Colonic mucosa (tissue), 4 donors: Measurements from ENCODE around the gene RAPGEF4. TPM values are rescaled to one million over a fixed set of nuclear protein-coding genes. Genes with fewer than 3 reads are reported as not detected.

Experiments
- DNase-seq: peaks from one replicate; pipeline ENCODE4 v3.0.0-alpha.2; 2020
- H3K27ac ChIP-seq: fragments of 200-600 bp; one replicate; pipeline ENCODE4 v1.8.0; 2021
- H3K27me3 ChIP-seq: fragments of 200-600 bp; one replicate; pipeline ENCODE4 v1.8.0; 2021
- H3K36me3 ChIP-seq: fragments of 200-600 bp; one replicate; pipeline ENCODE4 v1.8.0; 2021
- H3K4me1 ChIP-seq: fragments of 200-600 bp; one replicate; pipeline ENCODE4 v1.8.0; 2021; ENCODE audit warnings: mild to moderate bottlenecking
- H3K4me3 ChIP-seq: fragments of 200-600 bp; one replicate; pipeline ENCODE4 v1.8.0; 2021
- H3K9ac ChIP-seq, 2 donors: one replicate each; pipeline ENCODE4 v1.7.0; 2013; ENCODE audit warnings: control low read depth in 2 of 2, low read depth in 2 of 2, low read length in 2 of 2
- H3K9me3 ChIP-seq: fragments of 200-600 bp; one replicate; pipeline ENCODE4 v1.8.0; 2021
- intact Hi-C: fragments of 100-400 bp; cut with DNase I; formaldehyde crosslinking; loops from one replicate; pipeline ENCODE4 v1.14.1; 2022
- total RNA-seq, 2 donors: library from RNA; stranded (reverse); fragmentation: NEBNext Ultra II Directional in 1 of 2; extraction: Animal tissue kit (Norgen Biotek cat#: 25700) in 1 of 2; gene quantifications; one replicate each; pipeline ENCODE4 v1.2.1, GENCODE V29; 2021
- TF ChIP-seq, protein P1 (sequence below): fragments of 200-600 bp; IDR thresholded peaks from one replicate; pipeline ENCODE4 v1.8.0; 2022; ENCODE audit warnings: antibody characterized with exemption, mild to moderate bottlenecking
- donor health status: healthy.
- donor health status: DM: no; HTN: no; CAD: no.
- donor health status: DM: no; HTN: no; CAD: no.

RAPGEF4 gene
- total RNA-seq, 2 donors from 2014 or later, result 1.3 to 1.5 TPM

DNA sequence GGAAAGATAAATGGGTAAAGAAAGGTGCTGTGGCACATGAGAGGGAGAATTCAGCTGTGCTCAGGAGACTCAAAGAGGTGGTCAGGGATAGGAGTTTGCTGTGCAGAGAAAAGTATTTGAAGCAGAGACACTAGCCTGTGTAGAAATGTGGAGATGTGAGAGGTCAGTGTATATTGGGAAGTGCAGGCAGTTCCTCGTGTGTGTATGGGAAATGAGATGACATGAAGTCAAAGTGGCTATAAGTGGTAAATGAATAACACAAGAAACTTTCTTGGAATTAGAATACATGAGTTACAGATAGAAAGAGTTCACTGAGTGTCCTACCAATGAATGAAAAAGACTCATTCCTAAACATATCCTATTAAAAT, 351.6 kb downstream of the RAPGEF4 start:
- no peaks in the 10 kb centered on the region for H3K9me3 ChIP-seq
- no peaks in the 10 kb centered on the region for H3K4me1 ChIP-seq
- DNase-seq, result no peak
- H3K4me3 ChIP-seq, result no peak overlapping the region
- H3K27me3 ChIP-seq, result no peaks in the 10 kb centered on the region
- H3K9ac ChIP-seq, result no peak overlapping the region
- intact Hi-C loops, result no loop called here
- no peaks in the 10 kb centered on the region for H3K36me3 ChIP-seq
- TF ChIP-seq, protein P1, sequence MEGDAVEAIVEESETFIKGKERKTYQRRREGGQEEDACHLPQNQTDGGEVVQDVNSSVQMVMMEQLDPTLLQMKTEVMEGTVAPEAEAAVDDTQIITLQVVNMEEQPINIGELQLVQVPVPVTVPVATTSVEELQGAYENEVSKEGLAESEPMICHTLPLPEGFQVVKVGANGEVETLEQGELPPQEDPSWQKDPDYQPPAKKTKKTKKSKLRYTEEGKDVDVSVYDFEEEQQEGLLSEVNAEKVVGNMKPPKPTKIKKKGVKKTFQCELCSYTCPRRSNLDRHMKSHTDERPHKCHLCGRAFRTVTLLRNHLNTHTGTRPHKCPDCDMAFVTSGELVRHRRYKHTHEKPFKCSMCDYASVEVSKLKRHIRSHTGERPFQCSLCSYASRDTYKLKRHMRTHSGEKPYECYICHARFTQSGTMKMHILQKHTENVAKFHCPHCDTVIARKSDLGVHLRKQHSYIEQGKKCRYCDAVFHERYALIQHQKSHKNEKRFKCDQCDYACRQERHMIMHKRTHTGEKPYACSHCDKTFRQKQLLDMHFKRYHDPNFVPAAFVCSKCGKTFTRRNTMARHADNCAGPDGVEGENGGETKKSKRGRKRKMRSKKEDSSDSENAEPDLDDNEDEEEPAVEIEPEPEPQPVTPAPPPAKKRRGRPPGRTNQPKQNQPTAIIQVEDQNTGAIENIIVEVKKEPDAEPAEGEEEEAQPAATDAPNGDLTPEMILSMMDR, result no peak
- no peak overlapping the region for H3K27ac ChIP-seq

DNA sequence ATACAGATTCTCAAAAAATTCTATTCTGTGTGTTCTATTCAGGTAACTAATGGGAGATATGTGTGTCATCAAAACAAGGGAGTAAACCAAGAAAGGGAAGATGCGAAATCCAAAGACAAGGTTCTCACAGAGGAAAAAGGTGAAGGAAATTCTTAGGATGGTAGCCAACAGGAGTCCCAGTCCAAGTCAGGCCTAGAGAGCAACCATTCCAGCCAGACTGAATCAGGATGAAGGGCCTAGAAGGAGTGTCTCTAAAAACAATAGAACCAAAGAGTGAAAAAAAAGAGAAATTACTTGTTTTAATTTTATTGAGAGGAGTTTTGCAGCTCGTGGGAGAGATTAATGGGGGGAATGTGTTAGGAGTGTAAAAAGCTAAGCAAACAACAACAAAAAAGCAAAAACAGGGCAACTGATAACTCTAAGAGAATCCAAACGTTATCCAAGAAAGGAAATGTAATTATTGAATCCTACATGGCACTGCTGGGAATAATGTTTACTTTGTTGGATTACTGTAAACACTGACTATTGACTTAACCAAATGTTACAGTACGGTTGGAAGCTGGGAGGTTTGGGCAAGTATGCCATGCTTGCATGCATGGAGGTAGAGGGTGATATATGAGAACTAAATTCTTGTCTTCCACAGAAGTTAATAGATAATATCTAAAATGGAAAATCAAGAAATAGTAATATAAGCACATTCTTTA, 352.3 kb downstream of the RAPGEF4 start:
- Histone ChIP-seq H3K36me3 (no peaks in the 10 kb centered on the region), H3K4me1 (no peaks in the 10 kb centered on the region), H3K27me3 (no peaks in the 10 kb centered on the region), H3K4me3 (no peak overlapping the region), H3K27ac (no peak overlapping the region), H3K9me3 (no peaks in the 10 kb centered on the region), H3K9ac (no peak overlapping the region)
- intact Hi-C loops, result no loop called here
- TF ChIP-seq, protein P1, result no peak
- DNase-seq, result no peak

DNA sequence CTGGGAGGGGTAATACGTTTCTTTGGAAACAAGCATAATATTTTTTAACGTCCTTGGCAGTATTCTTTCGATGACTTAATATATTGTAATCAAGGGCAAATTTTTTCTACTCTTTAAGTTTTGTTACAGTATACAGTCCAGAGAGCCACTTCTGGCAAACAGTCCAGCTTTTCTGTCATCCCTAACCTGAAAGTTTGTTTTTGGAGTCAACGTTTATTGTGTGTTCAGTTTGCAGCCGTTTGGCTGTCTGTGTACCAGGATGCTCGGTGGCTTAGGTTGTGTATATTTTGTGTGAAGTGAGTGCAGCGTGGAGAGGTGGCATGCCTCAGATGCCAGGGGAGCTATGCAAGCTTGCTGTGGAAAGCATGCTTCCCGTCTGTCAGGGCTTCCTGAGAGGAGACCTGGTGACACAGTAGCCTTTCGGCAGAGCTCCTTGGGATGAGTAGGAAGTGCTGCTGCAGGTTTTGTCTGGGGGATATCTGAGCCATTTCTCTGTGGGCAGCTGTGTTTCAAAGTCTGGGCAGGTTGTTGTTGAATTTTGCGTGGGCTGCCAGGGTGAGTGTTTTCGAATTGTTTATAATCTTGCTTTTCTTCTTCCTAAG, 354.7 kb downstream of the RAPGEF4 start:
- TF ChIP-seq, protein P1, result no peak
- DNase-seq, result no peak
- Histone ChIP-seq H3K27me3 (no peaks in the 10 kb centered on the region), H3K36me3 (no peaks in the 10 kb centered on the region), H3K4me1 (no peaks in the 10 kb centered on the region), H3K4me3 (no peak overlapping the region), H3K9ac (peak overlapping the region in 1 of 2 donors; percentile 23), H3K9me3 (no peaks in the 10 kb centered on the region), H3K27ac (peak overlapping the region; percentile 25)
- intact Hi-C loops, result loop anchor here (5.0 kb wide), 1 partner anchor 63 kb away; no protein-coding TSS in a partner anchor

DNA sequence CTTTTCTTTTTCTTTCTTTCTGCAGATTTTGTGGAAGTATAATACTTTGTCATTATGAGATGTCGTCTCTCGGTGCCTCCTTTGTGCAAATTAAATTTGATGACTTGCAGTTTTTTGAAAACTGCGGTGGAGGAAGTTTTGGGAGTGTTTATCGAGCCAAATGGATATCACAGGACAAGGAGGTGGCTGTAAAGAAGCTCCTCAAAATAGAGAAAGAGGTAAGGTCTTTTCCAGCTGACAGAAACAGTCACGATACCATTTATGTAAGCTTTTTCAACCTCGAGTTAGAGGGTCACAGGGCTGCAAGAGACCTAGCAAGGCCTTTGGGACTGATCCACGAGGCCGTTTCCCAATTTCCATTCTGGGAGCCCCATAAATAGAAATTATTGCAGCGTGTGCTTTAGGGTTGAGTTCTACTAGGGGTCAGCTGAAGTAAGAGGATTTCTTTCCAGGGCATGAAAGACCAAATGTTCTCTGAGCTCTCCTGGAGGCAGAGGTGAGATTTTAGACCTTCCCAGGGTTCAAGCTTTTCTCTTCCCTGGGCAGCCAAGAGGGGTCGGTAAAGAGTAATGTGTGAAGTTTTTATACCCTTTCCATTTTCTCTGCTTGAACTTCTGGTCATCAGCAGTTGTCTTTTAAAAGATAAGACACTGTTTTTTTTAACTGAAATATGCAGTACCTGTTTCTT, 355.5 kb downstream of the RAPGEF4 start:
- H3K27ac ChIP-seq, result peak overlapping the region; percentile 25
- no peak overlapping the region for H3K4me3 ChIP-seq
- intact Hi-C loops, result loop anchor here (5.0 kb wide), 1 partner anchor 64 kb away; no protein-coding TSS in a partner anchor
- H3K27me3 ChIP-seq, result no peaks in the 10 kb centered on the region
- no peak for DNase-seq
- H3K36me3 ChIP-seq, result no peaks in the 10 kb centered on the region
- H3K4me1 ChIP-seq, result no peaks in the 10 kb centered on the region
- TF ChIP-seq, protein P1, result no peak
- H3K9ac ChIP-seq, result no peak overlapping the region
- no peaks in the 10 kb centered on the region for H3K9me3 ChIP-seq

DNA sequence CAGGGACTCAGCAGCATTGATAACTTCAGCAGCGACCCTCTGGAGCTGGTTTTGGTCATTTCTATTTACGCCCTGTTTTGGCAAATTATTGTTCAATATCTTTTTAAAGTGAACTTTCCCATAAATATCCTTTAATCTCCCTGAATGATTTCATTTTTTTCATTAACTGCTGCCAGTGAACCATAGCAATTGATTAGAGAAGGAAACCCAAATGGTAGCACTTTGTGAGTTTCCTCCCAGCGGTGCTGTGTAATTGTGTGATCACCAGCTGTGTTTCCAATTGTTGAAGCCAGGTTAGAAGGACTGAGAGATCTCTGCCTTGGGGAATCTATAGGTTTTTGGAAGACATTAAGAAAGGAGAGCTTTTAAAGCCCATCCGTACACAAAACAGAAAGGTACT, 356.3 kb downstream of the RAPGEF4 start:
- TF ChIP-seq, protein P1, result no peak
- H3K27me3 ChIP-seq, result no peaks in the 10 kb centered on the region
- no peak overlapping the region for H3K27ac ChIP-seq
- intact Hi-C loops, result loop anchor here (5.0 kb wide), 1 partner anchor 65 kb away; no protein-coding TSS in a partner anchor
- H3K9ac ChIP-seq, result no peak overlapping the region
- H3K36me3 ChIP-seq, result no peaks in the 10 kb centered on the region
- DNase-seq, result no peak
- H3K4me3 ChIP-seq, result no peak overlapping the region
- no peaks in the 10 kb centered on the region for H3K4me1 ChIP-seq
- H3K9me3 ChIP-seq, result no peaks in the 10 kb centered on the region
